Thyroid gland (tissue), 4 donors: ENCODE measurements around the gene ACP7. TPM values are rescaled to one million over a fixed set of nuclear protein-coding genes. Genes with fewer than 3 reads are reported as not detected.
A peak's percentile ranks its signal among the peaks of the same experiment; 100 is the strongest.

Experiments
- DNase-seq, 2 donors: peaks; one replicate each; pipeline ENCODE4 v3.0.0-alpha.2; 2019
- H3K27ac ChIP-seq, 3 donors: fragments of 200-600 bp; sonication (generic); 1 replicate in 2 of 3; 2 replicates in 1 of 3; pipeline ENCODE4 v1.5.1; 2016 to 2019; ENCODE audit warnings: mild to moderate bottlenecking in 1 of 3, moderate library complexity in 1 of 3
- H3K27me3 ChIP-seq: fragments of 200-600 bp; sonication (generic); one replicate; pipeline ENCODE4 v1.5.1; 2019
- H3K36me3 ChIP-seq, 2 donors: fragments of 200-600 bp; sonication (generic); one replicate each; pipeline ENCODE4 v1.5.1; 2016 to 2019
- H3K4me1 ChIP-seq, 2 donors: fragments of 200-600 bp; sonication (generic); one replicate each; pipeline ENCODE4 v1.5.1; 2017 to 2019
- H3K4me3 ChIP-seq, 3 donors: fragments of 200-600 bp; sonication (generic); replicated peaks in 1 of 3; 1 replicate in 2 of 3; 2 replicates in 1 of 3; pipeline ENCODE4 v1.5.1; 2016; ENCODE audit warnings: mild to moderate bottlenecking in 1 of 3
- H3K9me3 ChIP-seq: fragments of 200-600 bp; sonication (generic); one replicate; pipeline ENCODE4 v1.5.1; 2017
- CTCF ChIP-seq, 6 experiments: fragments of 200-600 bp in 3 of 6; fragments of 450-650 bp in 3 of 6; sonication (generic) in 3 of 6; IDR thresholded peaks; one replicate each; pipeline ENCODE4 v1.5.1; 2016 to 2019; ENCODE audit warnings: antibody characterized with exemption in 6 of 6, mild to moderate bottlenecking in 2 of 6, inconsistent platforms in 1 of 6, moderate library complexity in 1 of 6
- POLR2A ChIP-seq, 2 donors: fragments of 450-650 bp; IDR thresholded peaks; one replicate each; pipeline ENCODE4 v1.6.1; 2017; ENCODE audit warnings: antibody characterized with exemption in 2 of 2, mild to moderate bottlenecking in 2 of 2, moderate library complexity in 1 of 2
- WGBS, 2 donors: methylation state at CpG; one replicate each; pipeline ENCODE4 v1.1.5; 2017; 5-methylcytosine and 5-hydroxymethylcytosine counted together
- intact Hi-C: fragments of 100-400 bp; cut with DNase I; formaldehyde crosslinking; loops from one replicate; pipeline ENCODE4 v1.15.1; 2023
- total RNA-seq, 4 donors: library from RNA; depleted of rRNA; stranded (reverse); fragments of >200 nt; gene quantifications; one replicate each; pipeline ENCODE4 v1.2.3, GENCODE V29; 2016

Gene ACP7
- total RNA-seq, 4 donors from 2014 or later, result 0.22 TPM; not detected in 3

DNA sequence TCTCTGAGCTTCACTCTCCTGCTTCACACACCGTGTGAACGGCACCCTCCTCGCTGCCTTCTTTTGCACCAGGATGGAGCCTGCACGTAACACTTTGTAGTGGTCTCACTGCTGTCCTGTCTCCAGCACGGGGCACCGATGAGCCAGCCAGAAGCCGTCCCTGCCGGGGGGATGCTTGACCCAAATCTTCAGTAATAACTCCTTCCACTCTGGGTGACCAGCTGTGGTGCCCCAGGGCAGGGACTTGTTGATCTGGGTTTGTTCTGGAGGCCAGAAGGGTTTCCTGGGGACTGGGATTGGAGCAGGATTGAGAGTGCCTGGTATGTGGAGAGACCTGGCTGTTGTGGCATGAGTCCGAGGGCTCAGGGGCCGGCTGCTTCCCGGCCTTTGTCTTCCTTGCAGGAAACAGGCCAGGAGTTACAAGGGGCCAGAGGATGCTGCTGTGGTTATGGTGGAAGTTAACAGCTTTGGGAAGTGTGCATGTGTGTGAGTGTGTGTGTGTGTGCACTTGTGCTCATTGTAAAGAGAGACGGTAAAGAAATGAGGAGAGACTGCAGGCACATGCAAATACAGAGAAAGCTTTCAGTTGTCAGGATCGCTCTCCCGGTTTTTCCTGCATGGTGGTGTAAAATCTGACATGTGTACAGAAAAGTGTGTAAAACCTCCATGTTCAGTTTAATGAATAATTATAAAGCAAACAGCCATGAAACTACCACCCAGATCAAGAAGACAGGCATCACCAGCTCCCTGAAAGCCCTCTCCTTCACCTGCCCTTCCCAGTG, 60.3 kb downstream of the ACP7 start:
- 24 to 31% methylated on average over 14 of the region's 14 CpGs for WGBS, 2 donors
- H3K4me3 ChIP-seq, result no peak overlapping the region
- intact Hi-C loops, result no loop called here
- H3K4me1 ChIP-seq, result peaks cover 32 to 41% of the 10 kb centered on the region in 2 donors
- H3K36me3 ChIP-seq, result no peaks in the 10 kb centered on the region
- H3K27ac ChIP-seq, result peak overlapping the region; percentile 80 to 81 (median 80)
- peak; percentile 62 to 68 for DNase-seq
- TF ChIP-seq POLR2A (IDR thresholded peaks at IDR 0.05) (no peak), CTCF (IDR thresholded peaks at IDR 0.05) (no peak)
- no peaks in the 10 kb centered on the region for H3K27me3 ChIP-seq
- no peaks in the 10 kb centered on the region for H3K9me3 ChIP-seq

- Histone ChIP-seq H3K27ac (peak overlapping the region; percentile 80 to 81 (median 80)), H3K4me1 (peaks cover 28 to 32% of the 10 kb centered on the region in 2 donors), H3K36me3 (no peaks in the 10 kb centered on the region), H3K27me3 (no peaks in the 10 kb centered on the region), H3K4me3 (no peak overlapping the region), H3K9me3 (no peaks in the 10 kb centered on the region)
- intact Hi-C loops, result no loop called here
- WGBS, 2 donors, result 24 to 29% methylated on average over 18 to 25 of the region's 26 CpGs
- TF ChIP-seq CTCF (IDR thresholded peaks at IDR 0.05) (peak in 1 of 6 experiments; percentile 22), POLR2A (IDR thresholded peaks at IDR 0.05) (no peak)
- DNase-seq, result peak; percentile 59 to 68
Observed at GRCh38 chr19:39145180-39145953, 61.2 kb downstream of the ACP7 start.

GRCh38 chr19:39146091-39146490, 61.9 kb downstream of the ACP7 start:
- peak overlapping the region; percentile 80 to 81 (median 80) for H3K27ac ChIP-seq
- WGBS, 2 donors, result 100% methylated on average over 1 of the region's 1 CpG
- H3K9me3 ChIP-seq, result no peaks in the 10 kb centered on the region
- H3K36me3 ChIP-seq, result no peaks in the 10 kb centered on the region
- no peaks in the 10 kb centered on the region for H3K27me3 ChIP-seq
- no peak overlapping the region for H3K4me3 ChIP-seq
- DNase-seq, result no peak
- H3K4me1 ChIP-seq, result peaks cover 28 to 30% of the 10 kb centered on the region in 2 donors
- TF ChIP-seq POLR2A (IDR thresholded peaks at IDR 0.05), result no peak
- no peak for TF ChIP-seq CTCF (IDR thresholded peaks at IDR 0.05)
- intact Hi-C loops, result no loop called here

- H3K27me3 ChIP-seq, result no peaks in the 10 kb centered on the region
- TF ChIP-seq CTCF (IDR thresholded peaks at IDR 0.05) (no peak), POLR2A (IDR thresholded peaks at IDR 0.05) (no peak)
- DNase-seq, result no peak
- peak overlapping the region in 2 of 3 donors; percentile 15 to 80 for H3K27ac ChIP-seq
- no peaks in the 10 kb centered on the region for H3K36me3 ChIP-seq
- intact Hi-C loops, result no loop called here
- H3K4me1 ChIP-seq, result peaks cover 28 to 30% of the 10 kb centered on the region in 2 donors
- no peaks in the 10 kb centered on the region for H3K9me3 ChIP-seq
- WGBS, 2 donors, result 84 to 85% methylated on average over 7 of the region's 7 CpGs
- no peak overlapping the region for H3K4me3 ChIP-seq
Observed at GRCh38 chr19:39146686-39147450, 62.7 kb downstream of the ACP7 start.
